Activated CD8-positive, alpha-beta memory T cell treated with anti-CD3 and anti-CD28 coated beads, Interleukin-2, amount 50 U/mL, for 48 hours (primary cell): Measurements from ENCODE around the gene COL13A1.

Experiments used
- DNase-seq: peaks from one replicate; pipeline ENCODE4 v3.0.0-alpha.2; 2020

Gene COL13A1

DNA sequence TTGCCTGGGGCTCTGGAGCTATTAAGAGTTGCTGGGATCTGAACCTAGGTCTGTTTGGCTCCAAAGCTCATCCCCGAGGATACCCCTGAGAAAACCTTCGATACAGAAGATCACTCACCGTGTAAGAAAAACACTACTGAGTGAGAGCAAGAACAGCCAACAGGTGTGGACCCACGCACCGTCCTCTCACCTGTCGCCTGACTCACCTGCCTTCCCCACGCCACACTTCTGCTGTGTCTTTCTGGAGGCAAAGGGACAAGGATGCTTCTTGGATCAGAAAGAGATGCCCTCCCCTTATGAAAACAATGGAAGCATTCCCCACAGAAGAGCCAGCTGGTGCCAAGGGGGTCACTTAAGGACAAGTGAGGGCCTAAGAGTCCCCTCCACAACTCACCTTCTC, 46.7 kb downstream of the COL13A1 start:
- no peak for DNase-seq

DNA sequence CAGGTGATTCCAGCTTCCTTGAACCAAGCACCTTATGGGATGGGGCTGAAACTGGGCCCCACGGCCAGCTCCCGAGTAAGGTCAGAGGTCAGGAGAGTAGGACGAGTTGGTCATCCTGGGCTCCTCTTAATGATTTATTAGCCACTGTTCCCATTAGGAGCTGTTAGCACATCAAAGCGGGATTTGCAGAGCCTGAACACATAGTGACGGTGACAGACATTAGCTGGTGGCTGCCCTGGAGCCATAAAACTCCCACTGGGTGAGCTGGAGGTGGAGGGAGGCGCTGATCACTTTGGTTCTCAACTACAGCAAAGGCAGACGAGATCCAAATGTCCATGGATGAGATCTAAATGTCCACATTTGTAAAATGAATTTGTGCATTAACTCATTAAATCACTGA, 48.1 kb downstream of the COL13A1 start:
- DNase-seq = no peak

DNA sequence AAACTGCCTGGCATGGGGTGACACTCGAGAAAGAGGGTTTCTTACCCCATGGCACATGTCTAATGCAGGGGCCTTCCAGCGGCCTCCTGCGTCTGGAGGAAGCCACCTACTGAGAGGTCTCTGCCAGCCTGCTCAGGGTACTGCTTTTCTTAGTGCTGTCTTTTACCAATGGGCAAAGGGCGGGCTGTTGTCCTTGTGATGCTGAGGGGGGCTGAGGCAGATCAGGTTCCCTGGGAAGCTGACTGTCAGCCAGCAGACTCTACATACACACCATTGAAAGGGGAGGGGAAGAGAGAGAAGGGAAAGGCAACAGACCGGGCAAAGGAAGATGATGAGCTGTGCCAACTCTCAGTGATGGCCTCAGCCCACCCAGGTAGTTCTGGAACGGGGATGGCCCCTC, 48.7 kb downstream of the COL13A1 start:
- no peak for DNase-seq

DNA sequence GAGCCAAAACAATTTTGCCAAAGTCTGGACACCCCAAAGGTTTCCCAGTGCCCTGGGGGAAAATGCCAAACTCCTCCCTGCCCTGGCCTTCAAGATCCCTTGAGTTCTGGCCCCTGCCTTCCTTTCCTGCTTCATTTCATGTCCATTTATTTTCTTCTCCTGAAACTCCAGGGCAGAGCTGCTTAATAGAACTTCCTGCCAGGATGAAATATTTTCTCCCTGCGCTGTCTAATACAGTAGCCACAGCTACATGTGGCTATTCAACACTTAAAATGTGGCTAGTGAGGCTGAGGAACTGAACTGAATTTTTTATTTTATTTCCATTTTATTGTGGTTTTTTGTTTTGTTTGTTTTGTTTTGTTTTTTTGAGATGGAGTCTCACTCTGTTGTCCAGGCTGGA, 49.6 kb downstream of the COL13A1 start:
- no peak for DNase-seq

DNA sequence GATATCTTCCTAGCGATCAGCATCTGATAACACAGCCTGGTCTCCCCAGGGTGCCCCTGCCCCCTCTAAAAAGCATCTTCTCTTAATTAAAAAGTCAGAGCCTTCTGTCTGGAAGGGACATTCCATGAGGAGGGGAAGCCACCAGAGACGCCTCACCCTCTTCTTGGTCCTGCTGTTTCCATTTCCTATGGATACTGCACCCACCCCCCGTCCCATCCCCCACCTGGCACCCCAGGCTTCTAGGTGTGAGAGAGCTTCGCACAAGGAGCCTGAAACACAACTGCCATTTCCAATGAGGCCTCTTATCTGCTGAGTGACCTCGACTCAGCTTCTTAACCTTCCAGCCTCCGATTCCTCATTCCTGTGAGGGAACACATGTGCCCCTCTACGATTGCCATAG, 51.4 kb downstream of the COL13A1 start:
- no peak for DNase-seq

DNA sequence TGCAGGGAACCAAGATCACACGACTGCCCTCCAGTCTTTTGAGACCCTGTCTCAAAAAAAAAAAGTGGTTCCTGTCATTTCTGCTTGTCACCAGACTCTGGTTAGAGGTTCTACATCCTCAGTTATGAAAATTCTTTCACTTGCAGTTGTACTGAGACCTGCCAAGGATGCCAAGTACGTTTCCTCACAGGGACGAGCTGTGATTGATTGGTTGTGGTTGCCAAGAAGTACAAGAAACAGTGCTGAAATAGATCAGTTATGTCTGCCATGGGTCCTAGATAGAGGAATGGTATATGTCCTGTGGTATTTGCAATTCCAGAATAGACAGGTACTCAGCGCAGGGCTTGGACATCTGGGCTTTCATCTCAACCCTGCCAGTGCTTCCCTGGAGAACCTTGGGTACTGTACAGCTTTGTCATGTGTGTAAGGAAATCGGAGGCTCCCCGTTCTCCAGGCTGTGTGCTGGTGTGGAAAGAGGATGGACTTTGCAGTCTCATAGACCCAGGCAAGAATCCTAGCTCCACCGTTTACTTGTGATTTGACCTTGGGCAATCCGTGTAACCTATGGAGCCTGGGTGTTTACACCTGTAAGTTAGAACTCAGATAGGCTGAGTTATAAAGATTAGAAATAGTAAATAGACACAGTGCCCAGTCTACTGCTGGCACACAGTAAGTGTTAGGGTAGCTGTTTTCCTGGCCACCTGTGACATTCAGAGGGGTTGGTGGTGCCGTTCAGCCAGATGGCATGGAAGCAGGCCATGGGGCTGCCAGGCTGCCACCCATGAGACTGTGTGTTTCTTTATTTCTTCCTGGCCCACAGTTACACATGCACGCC, 53.0 kb downstream of the COL13A1 start:
- no peak for DNase-seq

DNA sequence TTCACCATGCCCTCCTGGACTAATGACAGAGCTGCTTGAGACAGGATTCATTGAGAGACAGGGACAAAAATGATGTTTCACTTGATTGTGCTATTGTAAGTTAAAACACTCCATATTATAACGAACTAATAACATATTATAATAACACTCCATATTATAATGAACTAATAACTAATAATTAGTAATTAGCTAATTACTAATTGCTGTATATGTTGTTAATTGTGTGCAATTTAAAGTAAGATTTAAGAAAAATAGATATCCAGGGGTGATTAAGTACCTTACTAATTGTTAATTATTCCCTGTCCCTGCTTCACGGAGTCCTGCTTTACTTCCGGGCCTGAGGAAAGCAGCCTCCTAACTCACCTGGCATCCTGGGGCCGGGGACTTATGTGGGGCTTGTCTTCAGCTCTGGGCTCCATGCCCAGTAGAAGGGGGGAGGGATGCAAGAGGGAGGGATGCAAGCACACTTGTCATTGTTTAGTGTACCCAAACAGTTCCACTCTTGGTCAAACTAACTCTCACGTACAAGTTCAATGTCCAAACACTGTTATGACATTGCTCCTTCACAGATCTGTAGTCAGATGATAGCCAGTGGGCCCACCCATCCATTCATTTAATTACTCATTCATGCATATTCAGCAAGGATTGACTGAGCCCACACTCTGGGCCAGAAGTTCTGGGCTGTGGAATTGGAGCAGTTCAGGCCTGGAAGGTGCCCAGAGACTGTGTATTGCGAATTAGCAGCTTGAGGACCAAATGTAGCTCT, 53.8 kb downstream of the COL13A1 start:
- no peak for DNase-seq

DNA sequence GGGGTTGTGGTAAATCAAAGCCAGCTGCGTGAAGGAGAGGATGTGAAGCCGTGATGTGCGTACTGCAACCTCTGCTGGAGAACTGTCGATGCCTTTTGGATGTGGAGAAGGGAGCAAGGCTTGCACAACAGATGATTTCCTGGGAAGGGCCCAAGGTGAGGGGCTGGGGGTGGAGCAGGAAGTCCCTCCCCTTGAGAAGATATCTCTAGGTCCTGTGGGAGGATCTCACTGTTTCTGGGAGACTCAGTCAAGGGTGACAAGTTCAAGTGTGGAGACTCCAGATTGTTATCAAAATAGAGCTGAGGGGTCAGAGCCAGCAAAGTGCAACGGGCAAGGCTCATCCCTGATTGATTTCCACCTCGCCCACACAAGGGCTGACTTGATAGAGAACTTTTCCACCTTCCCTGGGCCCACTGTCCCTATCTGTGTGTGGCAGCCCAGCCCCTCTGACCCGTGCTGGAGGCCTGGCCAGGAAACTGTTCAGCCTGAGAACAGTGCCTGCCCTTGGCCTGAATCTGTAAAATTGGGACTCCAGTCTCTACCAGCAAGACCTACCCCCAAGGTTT, 55.0 kb downstream of the COL13A1 start:
- no peak for DNase-seq

DNA sequence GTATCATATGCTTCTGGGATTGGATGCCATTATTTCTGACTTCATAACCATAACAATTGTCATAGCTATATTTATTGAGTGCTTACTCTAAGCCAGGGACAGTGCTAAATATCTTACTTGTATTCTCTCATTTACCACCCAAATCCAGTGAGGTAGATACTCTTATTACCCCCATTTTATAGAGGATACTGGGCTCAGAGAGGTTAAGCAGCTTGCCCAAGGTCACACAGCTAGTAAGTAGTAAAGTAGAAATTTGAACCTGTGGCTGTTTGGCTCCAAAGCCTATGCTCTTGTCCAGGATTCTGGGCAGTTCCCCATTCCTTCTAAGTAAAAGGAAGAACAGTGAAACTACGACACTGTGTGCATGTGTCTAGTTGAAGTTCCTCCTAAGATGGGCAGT, 56.5 kb downstream of the COL13A1 start:
- no peak for DNase-seq

DNA sequence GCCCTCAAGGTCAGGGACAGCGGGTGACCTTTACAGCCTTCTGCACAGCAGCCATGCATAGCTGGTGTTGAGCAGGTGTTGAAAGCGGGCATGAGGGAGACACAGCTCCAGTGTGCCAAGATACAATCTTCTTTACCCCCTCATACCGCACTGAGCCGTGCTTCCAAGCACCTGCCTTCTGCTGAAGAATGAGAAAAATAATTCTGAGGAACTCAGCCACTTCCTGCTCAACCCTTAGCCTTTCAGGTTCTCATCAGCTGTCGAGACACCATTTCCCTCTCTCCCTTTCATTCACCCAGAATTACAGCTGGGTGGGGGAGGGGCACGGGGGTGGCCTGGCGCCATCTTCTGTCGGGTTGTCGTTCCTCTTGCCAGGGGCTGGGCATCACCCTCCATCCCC, 58.6 kb downstream of the COL13A1 start:
- no peak for DNase-seq

DNA sequence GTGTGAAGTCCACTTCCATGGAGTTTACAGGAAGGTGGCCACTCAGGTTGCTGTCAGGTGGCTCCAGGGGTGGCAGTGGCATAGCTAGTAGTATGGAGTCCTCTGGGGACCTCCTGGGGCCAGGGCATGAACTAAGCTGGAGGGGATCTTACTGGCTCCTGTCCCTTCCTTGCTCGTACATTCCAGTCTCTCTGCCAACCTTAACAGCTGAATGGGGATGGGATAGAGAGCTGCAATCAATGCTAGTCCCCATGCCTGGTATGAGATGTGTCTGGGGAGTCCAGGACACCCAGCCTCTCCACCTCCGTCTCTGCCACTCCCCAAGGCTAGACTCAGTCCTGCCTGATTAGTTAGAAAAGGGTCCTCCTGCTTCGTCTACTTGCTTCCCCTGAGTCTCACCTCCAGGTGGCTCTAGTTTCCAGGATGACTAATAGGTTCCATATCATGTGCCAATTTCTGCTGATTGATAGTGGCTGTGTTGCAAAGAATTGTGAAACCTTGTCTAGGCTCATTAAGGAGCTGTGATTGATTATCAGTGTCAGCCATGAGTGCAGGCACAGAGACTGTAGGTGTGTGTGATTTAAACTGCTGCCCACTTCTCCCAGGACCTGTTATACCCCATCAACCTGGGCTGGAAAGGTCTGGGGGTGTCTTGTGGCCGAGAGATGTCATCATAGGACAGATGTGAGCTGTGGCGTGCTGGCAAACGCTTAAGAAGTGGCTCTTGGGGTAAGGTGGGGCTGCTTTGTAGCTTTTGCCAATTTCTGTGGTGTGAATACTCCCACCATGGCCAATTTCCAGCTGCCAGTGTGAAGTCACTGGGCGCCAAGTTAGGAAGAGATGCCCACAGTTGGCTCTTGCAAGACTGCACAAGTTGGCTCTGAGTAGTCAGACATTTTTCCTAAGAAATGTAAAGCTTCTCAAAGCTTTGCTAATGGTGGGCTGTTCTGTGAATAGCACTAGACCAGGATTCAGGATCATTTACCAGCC, 59.8 kb downstream of the COL13A1 start:
- DNase-seq = no peak

DNA sequence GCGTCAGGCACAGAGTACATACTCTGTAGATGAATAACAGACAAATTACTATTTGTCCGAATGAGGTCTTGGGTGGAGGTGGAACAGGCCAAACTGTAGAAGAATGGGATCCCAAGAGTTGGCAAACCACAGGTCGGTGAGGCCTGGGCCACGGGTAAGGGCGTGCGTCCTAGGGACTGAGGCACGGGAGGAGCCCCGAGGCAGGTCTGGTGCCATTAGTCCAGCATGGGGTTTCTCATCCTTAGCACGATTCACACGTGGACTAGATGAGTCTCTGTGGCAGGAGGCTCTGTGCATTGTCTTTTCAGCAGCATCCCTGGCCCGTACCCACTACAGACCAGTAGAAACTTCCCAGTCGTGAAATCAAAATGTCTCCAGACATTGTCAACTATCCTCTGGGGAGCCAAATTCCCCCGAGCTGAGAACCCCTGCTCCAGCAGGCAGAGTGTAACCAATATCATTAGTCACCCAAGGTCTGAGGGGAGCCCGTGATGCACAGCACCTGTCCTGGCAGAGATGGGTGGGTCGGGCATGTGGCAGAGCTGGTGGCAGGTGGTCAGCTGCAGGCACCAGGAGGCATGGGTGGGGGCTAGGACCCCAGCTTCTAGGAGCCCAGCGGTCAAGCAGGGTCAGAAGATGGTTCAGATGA, 61.3 kb downstream of the COL13A1 start:
- DNase-seq = no peak

DNA sequence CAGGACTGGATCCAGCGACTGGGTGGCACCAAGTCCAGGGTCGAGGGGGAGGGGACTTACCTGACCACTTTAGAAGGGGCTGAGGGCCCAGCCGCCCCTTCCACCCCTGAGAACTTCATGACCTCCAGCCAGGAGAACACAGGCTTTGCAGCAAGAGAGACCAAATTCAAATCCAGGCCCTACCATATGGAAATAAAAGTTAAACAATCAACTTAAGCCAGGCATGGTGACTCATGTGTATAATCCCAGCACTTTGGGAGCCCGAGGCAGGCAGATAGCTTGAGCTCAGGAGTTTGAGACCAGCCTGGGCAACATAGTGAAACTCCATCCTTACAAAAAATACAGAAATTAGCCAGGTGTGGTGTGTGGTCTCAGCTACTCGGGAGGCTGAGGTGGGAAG, 61.9 kb downstream of the COL13A1 start:
- no peak for DNase-seq

DNA sequence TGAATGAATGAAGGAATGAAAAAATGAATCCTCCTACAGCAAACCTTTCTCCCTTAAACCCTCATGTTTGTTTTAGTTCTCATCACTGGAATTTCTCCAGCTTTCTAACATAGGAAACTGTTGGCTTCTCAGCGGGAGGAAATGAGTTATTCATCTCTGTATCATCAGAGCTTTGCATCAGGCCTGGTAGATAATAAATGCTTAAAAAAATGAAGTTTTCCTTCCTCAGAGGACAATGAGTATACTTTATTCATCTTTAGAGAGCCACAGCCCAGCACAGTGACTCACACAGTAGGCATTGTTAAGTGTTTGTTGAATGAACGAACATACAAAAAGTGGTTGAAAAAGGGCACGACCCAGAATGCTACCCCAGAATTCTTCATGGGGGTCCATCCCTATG, 62.6 kb downstream of the COL13A1 start:
- no peak for DNase-seq

DNA sequence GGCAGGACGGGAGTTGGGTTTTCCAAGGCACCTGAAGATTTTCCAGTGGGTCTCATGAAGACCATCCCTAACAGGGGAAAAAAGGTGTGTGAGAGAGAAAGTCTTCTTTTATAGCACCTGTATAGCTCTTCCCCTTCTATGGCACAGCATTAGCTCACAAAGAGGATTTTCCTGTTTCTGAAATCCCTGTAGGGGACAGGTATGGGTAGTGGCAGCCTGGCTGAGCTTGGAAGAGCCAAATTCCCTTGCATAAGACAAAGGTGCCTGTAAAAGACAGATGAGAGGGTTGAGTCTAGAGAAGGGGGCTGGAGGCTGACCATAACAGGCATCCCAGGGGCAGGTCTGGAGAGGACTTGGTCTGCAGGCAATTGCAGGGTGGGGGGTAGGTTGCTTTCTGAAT, 63.7 kb downstream of the COL13A1 start:
- DNase-seq = no peak

DNA sequence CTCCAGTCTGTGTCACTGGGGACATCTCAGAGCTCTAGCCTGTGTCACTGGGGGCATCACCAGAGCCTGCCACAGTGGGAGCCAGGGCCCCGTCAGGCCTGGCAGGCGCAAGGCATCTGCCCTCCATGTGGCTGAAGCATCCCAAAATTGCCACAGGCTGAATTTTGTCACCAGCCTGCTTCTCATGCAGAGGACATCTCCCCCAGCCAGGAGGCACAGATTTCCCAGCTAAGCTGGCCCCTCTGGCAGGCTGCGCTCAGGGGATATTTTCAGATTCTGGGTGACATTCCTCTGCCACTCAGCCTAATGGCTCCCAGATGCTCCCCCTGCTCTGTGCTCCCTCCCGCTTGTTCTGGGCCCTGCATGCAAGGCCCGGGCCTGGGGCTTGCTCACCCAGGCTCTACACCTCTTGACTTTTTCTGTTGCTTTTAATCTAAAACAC, 64.6 kb downstream of the COL13A1 start:
- DNase-seq = no peak

DNA sequence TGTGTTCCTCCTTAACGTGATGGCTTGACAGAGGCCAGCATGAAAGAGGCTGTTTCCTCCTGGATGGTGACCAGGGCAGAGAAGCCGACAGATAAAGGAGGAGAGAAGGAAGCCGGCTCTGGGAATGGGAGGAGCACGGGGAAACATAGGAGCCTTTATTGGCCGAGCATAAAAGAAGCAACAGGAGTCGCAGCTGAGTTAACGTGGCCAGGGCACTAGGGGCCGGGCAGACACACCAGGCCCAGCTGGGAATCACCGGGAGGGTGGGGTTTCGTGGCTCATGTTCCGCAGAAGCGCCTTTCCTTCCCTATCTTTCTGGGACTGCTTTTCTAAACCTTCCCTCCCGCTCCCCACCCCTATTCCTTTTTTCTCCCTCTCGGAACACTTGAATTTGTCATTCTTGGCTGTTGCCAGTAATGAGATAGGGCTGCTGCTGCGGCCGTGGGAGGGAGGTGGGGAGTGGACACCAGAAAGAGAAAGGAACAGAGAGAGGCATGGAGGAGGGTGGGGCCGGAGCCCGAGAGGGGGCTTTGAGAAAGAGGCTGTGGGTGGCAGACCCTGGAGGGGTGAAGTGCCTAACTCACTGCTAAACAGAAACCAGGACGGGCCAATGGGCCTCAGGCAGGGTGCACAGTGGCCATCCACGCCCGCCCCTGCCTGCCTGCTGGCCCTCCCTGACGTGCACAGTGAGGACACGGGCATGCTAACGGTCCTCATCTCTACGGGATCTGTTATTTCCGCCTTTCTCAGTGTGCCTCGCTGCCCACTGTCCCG, 65.2 kb downstream of the COL13A1 start:
- DNase-seq = no peak

DNA sequence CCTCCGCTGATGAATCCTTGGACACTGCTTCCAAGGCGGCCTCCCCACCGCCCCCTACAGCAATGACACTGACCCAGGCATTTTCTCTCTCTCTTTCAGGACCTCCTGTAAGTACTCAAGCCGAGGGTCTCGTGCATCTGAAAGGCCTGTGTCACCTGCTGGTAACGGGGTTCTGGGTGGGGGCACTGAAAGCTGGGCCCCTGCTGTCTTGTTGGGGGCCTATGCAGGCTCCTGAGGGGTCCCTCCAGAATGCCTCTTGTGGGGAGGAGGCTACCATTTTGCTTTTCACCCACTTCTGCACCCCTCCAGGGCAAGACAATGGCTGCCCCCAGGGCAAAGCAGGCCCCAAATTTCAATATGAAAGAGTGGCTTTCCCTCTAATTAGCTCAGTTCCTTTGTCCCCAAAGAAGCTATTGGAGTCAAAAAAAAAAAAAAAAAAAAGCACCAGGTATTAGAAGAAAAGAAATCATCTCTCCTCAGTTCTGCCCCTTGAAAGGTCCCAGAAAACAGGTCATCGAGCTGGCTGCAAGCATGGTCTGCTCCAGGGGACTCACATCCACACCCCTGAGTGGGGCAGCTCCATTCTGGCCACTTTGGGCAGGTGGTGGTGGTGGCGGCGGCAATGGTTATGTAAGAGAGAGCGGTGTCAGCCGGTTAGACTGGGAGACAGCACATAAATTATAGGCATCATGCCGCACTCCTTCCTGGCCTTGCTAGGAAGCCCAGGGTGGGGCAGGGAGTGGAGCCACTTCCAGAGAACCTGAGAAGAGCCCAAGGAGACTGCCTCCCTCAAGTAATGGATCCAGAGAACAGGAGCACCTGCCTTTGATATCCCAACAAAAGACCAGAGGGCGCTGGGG, 66.2 kb downstream of the COL13A1 start:
- DNase-seq = no peak

DNA sequence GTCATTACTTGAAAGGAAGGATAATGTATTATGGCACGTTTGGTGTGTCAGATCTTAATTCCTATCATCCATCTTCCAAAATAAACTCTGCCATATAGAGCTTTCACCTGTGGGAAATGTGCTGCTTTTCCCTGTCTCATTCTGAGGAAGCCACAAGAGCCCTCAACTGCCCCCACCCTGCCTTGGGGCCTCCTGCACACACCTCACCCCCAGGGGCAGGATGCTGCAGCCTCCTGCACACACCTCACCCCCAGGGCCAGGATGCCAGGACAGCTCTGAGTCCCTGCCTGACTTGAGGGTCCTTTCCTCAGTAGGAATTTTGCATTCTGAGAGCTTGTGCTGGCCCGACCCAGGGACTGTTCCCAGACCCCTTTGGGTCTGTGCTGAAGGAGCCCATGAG, 67.1 kb downstream of the COL13A1 start:
- no peak for DNase-seq

DNA sequence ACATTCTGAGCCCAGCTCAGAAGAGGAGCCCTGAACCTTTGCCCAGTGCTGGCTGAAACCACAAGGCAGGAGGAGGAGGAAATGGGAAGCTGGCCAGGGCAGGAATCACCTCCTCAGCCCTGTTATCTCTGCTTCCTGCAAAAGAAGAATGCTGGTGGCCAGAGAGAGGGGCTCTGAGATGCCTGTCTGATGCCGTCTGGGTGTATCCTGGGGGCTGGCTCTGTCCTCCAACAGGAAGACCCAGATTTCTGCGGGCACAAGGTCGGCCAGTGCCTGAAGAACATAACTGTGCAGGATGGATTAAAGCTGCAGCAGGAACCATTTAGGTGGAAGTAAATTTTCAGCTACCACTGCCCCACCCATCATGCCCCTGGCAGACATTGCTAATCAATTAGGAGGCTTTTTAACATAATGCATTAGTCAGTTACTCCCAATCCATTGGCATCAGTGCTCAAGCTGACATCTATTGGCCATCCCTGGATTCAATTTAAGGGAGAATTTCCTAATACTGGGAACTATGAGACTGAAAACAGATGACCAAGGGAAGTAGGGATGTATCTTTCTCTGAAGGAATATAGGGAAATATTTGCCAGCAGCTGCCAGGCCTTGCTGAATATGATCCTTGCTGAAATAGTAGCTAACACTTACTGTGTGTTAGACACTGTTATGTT, 67.7 kb downstream of the COL13A1 start:
- no peak for DNase-seq
